NCI-H2196 treated with DMSO at 0.1 percent for 48 hours (cell line): ENCODE measurements around the gene TMEM54.

Source experiments
- DNase-seq: peaks from one replicate; lab custom pipeline; 2025; ENCODE audit not compliant: unreplicated experiment; lab: John Stamatoyannopoulos, UW

Gene TMEM54

GRCh38 chr1:32900956-32901822 is at the start of gene TMEM54:
Gene TMEM54 (minus strand): TSS chr1:32901389. CDS start chr1:32901238, 151 bp downstream.
- DNase-seq: no peak

DNA sequence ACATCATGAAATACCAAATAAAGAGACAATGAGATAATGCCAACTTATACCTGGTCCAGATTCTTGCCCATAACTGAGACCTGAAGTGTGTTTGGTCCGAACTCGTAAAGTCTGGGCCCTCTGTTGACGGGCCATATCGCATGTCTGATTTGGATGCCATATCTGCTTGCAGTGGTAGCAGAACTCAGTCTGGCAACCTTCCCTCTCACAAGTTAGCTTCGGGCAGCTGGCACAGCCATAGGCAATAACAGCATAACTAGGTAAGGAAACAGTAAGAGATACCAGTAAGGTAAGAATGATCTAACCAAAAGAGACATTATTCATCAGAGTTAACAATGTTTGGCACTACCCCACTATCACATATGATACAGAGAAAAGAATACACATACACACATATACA is 48.3 kb upstream of the TMEM54 start:
- DNase-seq: peak; percentile 10

GRCh38 chr1:32948905-32949304 is 47.7 kb upstream of the TMEM54 start:
- DNase-seq: no peak

GRCh38 chr1:32948390-32948722 is 47.2 kb upstream of the TMEM54 start:
- DNase-seq: no peak

DNA sequence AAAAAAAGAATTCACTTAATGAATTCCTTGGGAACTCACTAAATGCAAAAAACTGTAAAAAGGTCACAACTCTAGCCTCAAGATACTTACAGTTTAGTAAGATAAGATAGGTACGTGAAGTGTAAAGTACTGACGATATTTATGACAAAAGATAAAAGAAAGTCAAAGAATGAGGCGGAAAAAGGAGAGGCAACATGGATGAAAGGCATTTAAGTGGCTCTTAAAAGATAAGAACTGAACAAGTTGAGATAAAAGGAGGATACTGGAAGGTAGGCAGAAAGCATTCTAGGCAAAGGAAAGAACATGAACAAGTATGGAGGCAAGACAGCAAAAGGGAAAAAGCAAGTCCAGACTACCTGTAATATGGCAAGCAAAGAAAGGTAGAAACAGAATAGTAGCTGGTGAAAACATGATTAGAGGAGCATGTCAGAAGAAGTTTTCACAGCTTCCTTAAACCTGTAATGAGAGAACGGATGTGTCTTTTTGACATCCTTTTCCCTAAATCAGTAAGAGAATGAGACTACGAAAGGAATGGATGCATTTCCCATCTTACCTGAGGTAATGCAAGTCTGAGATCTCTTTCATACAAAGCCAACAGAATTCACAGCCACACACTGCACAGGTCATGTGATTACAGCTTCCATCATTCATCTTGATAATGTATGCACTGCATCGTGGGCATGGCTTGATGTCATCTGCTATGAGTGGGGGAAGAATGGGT is 46.6 kb upstream of the TMEM54 start:
- no peak for DNase-seq

- no peak for DNase-seq
These were observed 45.2 kb upstream of the TMEM54 start for GRCh38 chr1:32946413-32946812.

GRCh38 chr1:32944180-32944579 is 43.0 kb upstream of the TMEM54 start:
- no peak for DNase-seq

- no peak for DNase-seq
These were observed 38.6 kb upstream of the TMEM54 start for GRCh38 chr1:32939655-32940371.

- no peak for DNase-seq
These were observed 35.9 kb upstream of the TMEM54 start for GRCh38 chr1:32937061-32937460.

DNA sequence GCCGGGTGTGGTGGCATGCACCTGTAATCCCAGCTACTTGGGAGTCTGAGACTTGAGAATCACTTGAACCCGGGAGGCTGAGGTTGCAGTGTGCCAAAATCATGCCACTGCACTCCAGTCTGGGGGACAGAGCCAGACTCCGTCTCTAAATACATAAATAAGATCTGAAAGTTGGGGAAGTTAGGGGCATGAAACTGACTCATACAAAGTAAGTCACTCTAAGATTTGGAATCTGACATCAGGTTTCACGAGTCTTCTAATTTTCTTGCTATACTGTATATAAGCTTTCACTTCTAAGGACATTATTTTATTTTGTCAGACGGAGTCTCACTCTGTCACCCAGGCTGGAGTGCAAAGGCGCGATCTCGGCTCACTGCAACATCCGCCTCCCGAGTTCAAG is 33.3 kb upstream of the TMEM54 start:
- DNase-seq: no peak

- peak; percentile 9 for DNase-seq
These were observed 32.6 kb upstream of the TMEM54 start for GRCh38 chr1:32933742-32934322.

- DNase-seq: no peak
These were observed 30.6 kb upstream of the TMEM54 start for GRCh38 chr1:32931760-32932159.

GRCh38 chr1:32929366-32929765 is 28.2 kb upstream of the TMEM54 start:
- no peak for DNase-seq

DNA sequence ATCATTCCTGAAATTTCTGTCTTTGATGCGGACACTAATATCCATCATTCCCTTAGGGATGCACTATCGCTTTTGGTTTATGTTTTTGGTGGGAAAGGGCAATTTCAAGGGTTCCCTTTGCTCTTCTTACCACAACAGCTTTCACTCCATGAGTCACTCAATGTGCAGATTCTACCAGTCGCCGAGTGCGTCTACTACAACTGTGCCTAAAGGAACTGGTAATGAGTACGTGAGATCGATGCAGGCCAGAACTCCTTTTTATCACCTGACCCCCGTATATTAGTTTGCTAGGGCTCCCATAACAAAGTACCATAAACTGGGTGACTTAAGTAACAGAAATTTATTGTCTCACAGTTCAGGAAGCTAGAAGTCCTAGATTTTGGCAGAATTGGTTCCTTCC is 27.5 kb upstream of the TMEM54 start:
- no peak for DNase-seq

- no peak for DNase-seq
These were observed 27.1 kb upstream of the TMEM54 start for GRCh38 chr1:32928285-32928684.

DNA sequence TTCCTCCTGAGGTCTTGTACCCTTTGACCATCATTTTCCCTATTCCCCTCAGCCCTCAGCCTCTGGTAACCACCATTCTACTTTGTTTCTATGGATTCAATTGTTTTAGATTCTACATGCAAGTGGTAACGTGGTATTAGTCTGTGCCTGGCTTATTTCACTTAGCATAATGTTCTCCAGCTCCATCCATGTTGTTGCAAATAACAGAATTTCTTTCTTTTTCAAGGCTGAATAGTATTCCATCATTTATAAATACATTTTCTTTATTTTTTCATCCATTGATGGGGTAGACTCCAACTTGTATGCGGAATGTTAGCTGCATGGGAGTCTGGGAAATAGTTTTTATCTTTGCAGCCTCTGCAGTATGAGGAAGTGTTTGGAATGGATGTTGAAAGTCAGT is 26.3 kb upstream of the TMEM54 start:
- no peak for DNase-seq

- DNase-seq: no peak
These were observed 25.4 kb upstream of the TMEM54 start for GRCh38 chr1:32926562-32926961.

DNA sequence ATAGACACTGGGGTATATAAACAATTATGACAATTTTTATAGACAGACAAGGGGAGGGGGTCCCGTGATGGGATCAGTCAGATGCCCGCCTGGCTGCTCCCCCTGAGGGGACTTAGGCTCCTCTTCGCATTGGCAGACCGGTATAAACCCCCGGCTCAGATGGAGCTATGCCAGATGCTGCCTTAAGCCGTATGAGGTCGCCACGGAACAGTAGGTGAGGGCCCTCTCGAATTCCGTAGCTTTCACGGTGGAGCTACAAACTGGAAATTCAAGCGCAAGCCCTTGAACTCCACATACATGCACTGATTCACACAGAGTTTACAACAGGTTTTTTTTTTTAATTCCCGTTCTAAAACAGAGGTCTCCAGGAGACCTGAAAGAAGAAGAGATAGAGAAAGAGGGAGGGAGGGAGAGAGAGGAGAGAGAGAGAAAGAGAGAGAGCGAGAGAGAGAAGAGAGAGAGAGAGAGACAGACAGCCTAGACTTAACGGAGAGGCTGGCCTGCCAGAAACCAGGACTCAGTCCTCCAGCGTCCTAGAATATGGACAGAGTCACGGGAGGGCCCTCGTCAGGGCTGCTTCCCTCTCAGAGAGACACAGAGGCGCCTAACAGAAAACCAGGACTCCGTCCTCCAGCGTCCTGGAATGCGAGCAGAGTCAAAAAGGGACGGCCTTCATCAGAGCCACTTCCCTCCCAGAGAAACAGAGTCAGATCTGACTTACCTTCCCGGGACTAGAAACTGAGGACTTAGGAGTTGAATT is 24.4 kb upstream of the TMEM54 start:
- no peak for DNase-seq

GRCh38 chr1:32924881-32925344 is 23.7 kb upstream of the TMEM54 start:
- DNase-seq: no peak

- DNase-seq: no peak
These were observed 19.6 kb upstream of the TMEM54 start for GRCh38 chr1:32920833-32921232.
